H1 (cell line): Measurements from ENCODE around the gene NOS1AP.

Experiments used
- CHD1 ChIP-seq: IDR thresholded peaks from 2 replicates; pipeline ENCODE4 v1.6.1; 2012; ENCODE audit warnings: low read depth, low read length, improper control_type of control experiment
- EP300 ChIP-seq, 2 experiments: IDR thresholded peaks; 1 replicate in 1 of 2; 2 replicates in 1 of 2; pipeline ENCODE4 v1.6.1; 2011 to 2012; ENCODE audit warnings: low read depth in 2 of 2, low read length in 2 of 2, mild to moderate bottlenecking in 2 of 2, borderline replicate concordance in 1 of 2, inconsistent platforms in 1 of 2, moderate library complexity in 1 of 2
- GABPA ChIP-seq: IDR thresholded peaks from 2 replicates; pipeline ENCODE4 v1.6.1; 2011; ENCODE audit warnings: mild to moderate bottlenecking, low read length, moderate library complexity, borderline replicate concordance; ENCODE audit not compliant: insufficient read depth
- KDM1A ChIP-seq: fragments of 200-600, 300-600 bp; sonication (generic); IDR thresholded peaks from 2 replicates; pipeline ENCODE4 v1.7.1; 2016; ENCODE audit warnings: mild to moderate bottlenecking, low read length, borderline replicate concordance
- KDM4A ChIP-seq: IDR thresholded peaks from one replicate; pipeline ENCODE4 v1.7.1; 2012; ENCODE audit warnings: low read depth, mild to moderate bottlenecking, moderate library complexity, low read length, inconsistent platforms; ENCODE audit not compliant: severe bottlenecking
- PHF8 ChIP-seq: fragments of 200-600 bp; sonication (generic); conservative IDR thresholded peaks from 2 replicates; pipeline ENCODE4 v1.7.1; 2012; ENCODE audit warnings: low read depth, mild to moderate bottlenecking, inconsistent platforms, low read length, moderate library complexity
- POLR2A ChIP-seq, 2 experiments: IDR thresholded peaks; 1 replicate in 1 of 2; 2 replicates in 1 of 2; pipeline ENCODE4 v1.6.1; 2011; ENCODE audit warnings: low read depth in 2 of 2, low read length in 2 of 2, mild to moderate bottlenecking in 2 of 2; ENCODE audit errors: control extremely low read depth in 1 of 2
- RAD21 ChIP-seq, 2 experiments: IDR thresholded peaks in 1 of 2; conservative IDR thresholded peaks in 1 of 2; 2 replicates each; pipeline ENCODE4 v1.6.1; 2011; ENCODE audit warnings: low read depth in 2 of 2, low read length in 2 of 2, improper control_type of control experiment in 1 of 2, inconsistent platforms in 1 of 2, mild to moderate bottlenecking in 1 of 2, moderate library complexity in 1 of 2
- SP1 ChIP-seq: IDR thresholded peaks from 2 replicates; pipeline ENCODE4 v1.6.1; 2011; ENCODE audit warnings: low read depth, low read length
- TBP ChIP-seq: IDR thresholded peaks from 2 replicates; pipeline ENCODE4 v1.6.1; 2011; ENCODE audit warnings: low read depth, low read length, improper control_type of control experiment
- TEAD4 ChIP-seq: IDR thresholded peaks from 2 replicates; pipeline ENCODE4 v1.6.1; 2012; ENCODE audit warnings: low read depth, low read length, inconsistent platforms, mixed read lengths
- ZNF274 ChIP-seq: IDR thresholded peaks from 2 replicates; pipeline ENCODE4 v1.7.0; 2012; ENCODE audit warnings: low read length, borderline replicate concordance; ENCODE audit errors: extremely low read depth
- TF ChIP-seq, protein P1 (sequence below), 3 experiments: IDR thresholded peaks; 1 replicate in 2 of 3; 2 replicates in 1 of 3; pipeline versions ENCODE4 v1.5.1 to v1.6.1; 2011; ENCODE audit warnings: low read length in 3 of 3, mild to moderate bottlenecking in 3 of 3, inconsistent platforms in 2 of 3, low read depth in 1 of 3, moderate library complexity in 1 of 3; ENCODE audit not compliant: insufficient read depth in 1 of 3; ENCODE audit errors: control extremely low read depth in 1 of 3
- TF ChIP-seq, protein P2 (sequence below): IDR thresholded peaks from 2 replicates; pipeline ENCODE4 v1.6.1; 2012; ENCODE audit warnings: low read length, inconsistent platforms

DNA sequence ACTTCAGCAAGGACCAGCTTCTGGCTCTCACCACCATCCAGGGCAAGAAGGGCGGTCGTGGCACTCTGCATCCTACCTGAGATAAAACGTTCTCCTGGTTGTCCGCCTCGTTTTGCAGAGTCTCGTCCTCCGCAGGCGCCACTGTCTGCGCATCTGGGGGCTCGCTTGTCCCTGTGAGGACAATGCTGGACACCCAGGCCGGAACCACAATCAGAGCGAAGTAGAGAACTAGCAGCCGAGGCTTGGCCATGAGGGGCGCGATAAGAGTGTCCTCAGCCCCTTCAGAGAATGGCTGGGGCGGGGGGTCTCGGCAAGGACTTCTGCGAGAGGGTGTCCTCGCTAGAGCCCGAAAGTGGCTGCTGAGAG lies 46.3 kb upstream of the NOS1AP start:
- TF ChIP-seq, protein P1, sequence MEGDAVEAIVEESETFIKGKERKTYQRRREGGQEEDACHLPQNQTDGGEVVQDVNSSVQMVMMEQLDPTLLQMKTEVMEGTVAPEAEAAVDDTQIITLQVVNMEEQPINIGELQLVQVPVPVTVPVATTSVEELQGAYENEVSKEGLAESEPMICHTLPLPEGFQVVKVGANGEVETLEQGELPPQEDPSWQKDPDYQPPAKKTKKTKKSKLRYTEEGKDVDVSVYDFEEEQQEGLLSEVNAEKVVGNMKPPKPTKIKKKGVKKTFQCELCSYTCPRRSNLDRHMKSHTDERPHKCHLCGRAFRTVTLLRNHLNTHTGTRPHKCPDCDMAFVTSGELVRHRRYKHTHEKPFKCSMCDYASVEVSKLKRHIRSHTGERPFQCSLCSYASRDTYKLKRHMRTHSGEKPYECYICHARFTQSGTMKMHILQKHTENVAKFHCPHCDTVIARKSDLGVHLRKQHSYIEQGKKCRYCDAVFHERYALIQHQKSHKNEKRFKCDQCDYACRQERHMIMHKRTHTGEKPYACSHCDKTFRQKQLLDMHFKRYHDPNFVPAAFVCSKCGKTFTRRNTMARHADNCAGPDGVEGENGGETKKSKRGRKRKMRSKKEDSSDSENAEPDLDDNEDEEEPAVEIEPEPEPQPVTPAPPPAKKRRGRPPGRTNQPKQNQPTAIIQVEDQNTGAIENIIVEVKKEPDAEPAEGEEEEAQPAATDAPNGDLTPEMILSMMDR (IDR thresholded peaks at IDR 0.05; ENCODE audit: control extremely low read depth in 1 of 3, insufficient read depth in 1 of 3, low read depth in 1 of 3, low read length in 3 of 3), result no peak
- TF ChIP-seq, protein P2, sequence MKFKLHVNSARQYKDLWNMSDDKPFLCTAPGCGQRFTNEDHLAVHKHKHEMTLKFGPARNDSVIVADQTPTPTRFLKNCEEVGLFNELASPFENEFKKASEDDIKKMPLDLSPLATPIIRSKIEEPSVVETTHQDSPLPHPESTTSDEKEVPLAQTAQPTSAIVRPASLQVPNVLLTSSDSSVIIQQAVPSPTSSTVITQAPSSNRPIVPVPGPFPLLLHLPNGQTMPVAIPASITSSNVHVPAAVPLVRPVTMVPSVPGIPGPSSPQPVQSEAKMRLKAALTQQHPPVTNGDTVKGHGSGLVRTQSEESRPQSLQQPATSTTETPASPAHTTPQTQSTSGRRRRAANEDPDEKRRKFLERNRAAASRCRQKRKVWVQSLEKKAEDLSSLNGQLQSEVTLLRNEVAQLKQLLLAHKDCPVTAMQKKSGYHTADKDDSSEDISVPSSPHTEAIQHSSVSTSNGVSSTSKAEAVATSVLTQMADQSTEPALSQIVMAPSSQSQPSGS, result no peak
- TF ChIP-seq KDM4A (no peak), TEAD4 (no peak), EP300 (IDR thresholded peaks at IDR 0.05; ENCODE audit: borderline replicate concordance in 1 of 2, low read depth in 2 of 2, low read length in 2 of 2) (no peak), SP1 (no peak), KDM1A (no peak), ZNF274 (no peak), TBP (no peak), CHD1 (no peak), PHF8 (no peak), POLR2A (IDR thresholded peaks at IDR 0.05; ENCODE audit: control extremely low read depth in 1 of 2, low read depth in 2 of 2, low read length in 2 of 2) (no peak), RAD21 (IDR thresholded peaks at IDR 0.05 in 1 of 2, conservative IDR thresholded peaks at IDR 0.05 in 1 of 2; ENCODE audit: low read depth in 2 of 2, low read length in 2 of 2) (no peak), GABPA (no peak)
